SIG-M5 (cell line): ENCODE measurements around the gene GZMM.
"Not testable (repeated sequence)": the region's sequence is repeated elsewhere in the genome, so short reads cannot be mapped to it uniquely, and the experiment has no call there.

Experiments
- DNase-seq: peaks from one replicate; lab custom pipeline; 2025; lab: John Stamatoyannopoulos, UW

Gene GZMM

DNA sequence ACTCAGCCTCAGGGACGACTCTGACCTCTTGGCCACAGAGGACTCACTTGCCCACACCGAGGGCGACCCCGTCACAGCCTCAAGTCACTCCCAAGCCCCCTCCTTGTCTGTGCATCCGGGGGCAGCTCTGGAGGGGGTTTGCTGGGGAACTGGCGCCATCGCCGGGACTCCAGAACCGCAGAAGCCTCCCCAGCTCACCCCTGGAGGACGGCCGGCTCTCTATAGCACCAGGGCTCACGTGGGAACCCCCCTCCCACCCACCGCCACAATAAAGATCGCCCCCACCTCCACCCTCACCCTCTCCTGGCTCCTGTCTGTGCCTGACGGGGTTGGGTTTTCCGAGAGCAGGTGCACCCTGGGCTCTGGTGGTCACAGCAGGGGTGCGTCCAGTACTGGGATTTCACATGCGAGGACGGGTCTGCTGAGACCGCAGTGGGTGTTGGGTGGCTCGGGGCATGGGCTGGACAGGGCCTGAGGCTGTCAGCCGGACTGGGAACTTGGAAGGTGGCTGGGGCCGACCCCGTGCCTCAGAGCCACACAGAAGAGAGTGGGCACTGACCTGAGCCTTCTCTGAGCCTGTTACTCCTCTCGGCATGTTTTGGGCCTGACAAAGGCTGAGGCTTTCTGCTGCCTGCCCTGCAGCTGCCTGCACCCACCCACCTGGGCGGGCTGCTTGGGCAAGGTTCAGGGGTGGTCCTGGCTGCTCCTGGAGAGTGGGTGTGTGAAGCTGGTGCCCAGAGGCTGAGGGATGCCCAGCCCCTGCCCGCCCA is 39.5 kb downstream of the GZMM start:
- DNase-seq, result no peak

DNA sequence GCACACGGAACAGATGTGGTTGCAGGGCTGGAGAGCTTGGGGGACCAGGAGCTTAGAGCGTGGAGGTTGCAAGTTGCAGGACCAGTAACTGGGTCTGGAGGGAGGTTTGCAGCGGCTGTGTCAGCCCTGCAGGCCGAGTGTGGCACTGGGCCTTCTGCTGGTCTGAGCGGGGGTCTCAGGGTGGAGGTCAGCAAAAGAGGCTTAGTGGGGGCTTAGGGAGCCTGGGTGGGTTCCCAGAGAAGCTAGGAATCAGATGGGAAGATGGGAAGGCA is 40.1 kb downstream of the GZMM start:
- no peak for DNase-seq

DNA sequence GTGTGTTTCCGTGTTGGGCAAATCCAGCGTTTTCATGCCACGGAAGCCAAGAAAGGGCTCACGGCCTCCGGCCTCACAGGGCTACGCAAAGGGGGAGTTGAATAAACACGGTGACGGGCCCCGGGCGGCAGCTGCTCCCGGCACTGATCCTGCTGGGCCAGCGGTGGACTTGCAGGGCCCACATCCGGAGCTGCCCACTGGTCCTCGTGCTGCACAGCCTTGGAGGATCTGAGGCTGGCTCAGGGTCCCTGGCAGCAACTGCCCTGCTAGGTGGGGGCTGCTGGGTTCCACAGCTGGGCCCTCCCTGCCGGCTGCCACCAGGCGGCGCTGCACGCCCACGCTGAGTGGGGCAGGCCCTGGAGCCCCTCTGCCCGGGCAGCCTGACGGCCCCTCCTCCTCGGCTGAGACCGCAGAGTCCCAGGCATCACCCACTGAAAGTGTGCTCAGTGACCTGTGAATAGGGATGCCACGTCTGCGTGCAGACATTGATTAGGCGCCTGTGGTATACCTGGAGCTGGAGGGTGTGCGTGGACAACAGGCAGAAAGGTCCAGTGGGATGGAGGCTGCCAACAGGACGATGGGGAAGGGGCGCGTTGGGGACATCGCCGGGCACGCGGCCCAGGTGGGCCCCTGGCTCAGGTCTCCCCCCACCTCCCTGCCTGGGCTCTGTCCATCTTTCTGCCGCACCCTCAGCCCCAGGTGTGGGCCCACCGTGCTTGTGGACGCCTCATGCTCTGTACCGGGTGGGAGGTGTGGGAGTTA is 40.6 kb downstream of the GZMM start:
- no peak for DNase-seq

DNA sequence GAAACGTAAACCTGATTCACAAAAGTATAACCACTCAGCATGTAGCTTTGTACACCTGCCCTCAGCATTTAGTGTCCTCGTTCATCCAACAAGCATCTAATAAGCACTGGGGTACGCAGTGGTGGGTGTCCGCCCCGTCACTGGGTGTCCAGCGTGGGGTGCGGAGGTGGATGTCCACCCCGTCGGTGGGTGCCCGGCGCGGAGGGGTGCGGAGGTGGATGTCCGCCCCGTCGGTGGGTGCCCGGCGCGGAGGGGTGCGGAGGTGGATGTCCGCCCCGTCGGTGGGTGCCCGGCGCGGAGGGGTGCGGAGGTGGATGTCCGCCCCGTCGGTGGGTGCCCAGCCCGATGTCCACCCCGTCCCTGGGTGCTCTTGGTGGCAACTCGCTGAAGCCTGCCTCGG is 41.3 kb downstream of the GZMM start:
- DNase-seq, result not testable (repeated sequence)

DNA sequence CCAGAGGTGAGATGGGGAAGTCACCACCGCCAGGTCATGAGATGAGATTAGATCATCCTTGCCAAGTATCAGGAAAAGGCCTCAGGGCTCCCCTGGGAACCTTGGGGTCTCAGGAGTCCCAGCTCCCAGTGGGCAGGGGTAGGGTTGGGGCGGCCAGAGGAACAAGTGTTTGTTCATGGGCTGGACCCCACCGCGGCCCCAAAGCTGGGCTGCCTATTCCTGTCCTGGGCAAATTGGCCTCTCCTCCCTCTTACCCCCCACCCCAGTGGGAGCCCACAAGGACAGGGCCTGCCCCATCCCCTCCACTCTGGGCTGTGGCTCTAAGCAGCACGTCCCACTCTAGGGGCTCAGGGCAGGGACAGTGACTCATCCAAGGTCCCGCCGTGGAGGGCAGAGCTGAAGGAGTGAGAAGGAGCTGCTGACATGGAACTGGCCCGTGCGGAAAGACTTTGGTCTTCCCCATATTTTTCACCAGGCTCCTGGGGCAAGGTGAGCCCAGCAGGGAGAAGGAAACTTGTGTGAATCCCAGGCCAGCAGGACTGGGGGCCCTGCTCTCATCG is 41.8 kb downstream of the GZMM start:
- DNase-seq, result no peak

DNA sequence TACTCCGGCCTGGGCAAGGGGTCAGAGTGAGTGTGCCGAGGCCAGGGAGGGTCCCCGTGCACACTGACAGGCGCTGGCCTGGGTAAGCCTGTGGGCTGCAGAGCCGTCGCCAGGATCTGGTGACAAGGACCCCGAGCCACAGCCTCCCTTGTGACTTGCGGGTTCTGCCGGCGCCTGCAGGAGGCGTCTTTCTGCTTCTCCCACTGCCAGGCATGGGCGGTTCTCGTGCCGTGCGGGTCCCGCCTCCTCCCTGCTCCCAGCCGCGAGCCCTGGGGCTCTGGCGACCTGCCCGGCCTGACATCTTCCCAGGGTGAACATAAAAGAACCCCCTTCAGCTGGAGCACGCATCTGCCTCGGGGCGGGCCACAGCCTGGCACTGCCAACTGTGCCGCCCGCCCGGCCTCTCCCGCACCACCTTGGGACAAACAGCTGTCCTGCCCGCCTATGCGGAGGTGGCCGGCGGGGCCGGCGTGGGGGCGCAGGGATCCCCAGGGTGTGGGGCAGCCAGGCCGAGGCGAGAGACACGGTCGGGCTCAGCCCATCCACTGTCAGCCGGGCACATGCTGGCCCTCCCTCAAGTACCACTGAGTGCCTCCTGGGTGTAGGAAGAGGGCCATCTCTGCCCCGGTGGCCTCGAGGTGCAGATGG is 44.4 kb downstream of the GZMM start:
- no peak for DNase-seq

DNA sequence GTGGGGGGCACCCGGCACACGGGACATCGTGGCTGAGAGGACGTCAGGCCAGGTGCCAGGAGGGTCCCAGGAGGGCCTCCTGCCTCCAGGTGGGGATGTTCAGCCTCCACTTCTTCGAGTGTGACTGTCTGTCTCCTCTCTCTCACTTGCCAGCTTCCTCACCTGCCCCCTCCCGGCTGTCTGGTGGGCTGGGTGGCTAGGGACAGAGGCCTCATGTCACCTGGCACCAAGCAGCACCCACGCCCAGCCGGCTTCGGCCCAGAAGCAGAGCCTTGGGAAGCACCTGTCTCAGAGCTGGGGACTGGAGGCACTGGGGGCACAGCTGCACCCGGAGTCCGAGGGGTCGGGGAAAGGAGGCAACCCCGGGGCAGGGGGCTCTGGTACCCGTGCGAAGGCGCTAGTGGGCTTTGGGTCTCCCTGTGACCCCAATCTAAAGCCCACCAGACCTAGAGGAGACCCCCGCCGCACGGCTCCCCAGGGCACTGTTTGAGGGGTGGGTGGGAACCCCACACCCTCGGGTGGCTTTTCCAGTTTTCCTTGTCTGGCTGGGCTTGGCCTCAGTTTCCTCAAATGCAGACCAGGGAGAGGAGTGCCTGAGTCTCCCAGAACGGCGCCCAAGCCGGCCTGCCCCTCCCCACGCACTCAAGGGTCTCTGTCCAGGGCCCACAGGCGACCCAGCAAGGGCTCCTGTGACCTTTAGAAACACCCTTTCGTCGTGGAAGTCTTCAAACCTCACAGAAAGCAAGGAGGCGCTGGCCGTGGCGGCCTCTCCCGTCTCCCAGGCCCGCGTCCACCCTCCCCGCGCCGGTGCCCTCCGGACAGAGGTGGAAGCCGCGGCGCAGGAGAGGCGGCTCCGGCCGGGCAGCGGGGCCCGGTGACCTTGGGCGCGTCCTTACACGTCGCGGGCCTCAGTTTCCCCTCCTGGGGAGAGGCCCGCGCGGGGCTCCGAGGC is 45.2 kb downstream of the GZMM start:
- no peak for DNase-seq

DNA sequence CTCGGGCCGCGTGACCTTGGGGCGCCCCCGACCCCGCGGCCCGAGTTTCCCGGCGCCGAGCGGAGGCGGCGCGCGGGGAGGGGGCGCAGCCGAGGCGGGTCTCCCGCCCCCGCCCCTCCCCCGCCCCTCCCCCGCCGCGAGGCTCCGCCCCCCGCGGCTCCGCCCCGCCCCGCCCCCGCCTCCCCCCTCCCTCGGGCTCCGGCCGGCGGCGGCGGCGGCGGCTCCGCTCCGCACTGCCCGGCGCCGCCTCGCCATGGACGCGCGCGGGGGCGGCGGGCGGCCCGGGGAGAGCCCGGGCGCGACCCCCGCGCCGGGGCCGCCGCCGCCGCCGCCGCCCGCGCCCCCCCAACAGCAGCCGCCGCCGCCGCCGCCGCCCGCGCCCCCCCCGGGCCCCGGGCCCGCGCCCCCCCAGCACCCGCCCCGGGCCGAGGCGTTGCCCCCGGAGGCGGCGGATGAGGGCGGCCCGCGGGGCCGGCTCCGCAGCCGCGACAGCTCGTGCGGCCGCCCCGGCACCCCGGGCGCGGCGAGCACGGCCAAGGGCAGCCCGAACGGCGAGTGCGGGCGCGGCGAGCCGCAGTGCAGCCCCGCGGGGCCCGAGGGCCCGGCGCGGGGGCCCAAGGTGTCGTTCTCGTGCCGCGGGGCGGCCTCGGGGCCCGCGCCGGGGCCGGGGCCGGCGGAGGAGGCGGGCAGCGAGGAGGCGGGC is 46.0 kb downstream of the GZMM start, which contains the start of gene HCN2:
Gene HCN2, plus strand, starts transcription at position 189 of the 703 bp plus-strand sequence. Its CDS starts 65 bp downstream, at position 254.
- DNase-seq, result no peak

DNA sequence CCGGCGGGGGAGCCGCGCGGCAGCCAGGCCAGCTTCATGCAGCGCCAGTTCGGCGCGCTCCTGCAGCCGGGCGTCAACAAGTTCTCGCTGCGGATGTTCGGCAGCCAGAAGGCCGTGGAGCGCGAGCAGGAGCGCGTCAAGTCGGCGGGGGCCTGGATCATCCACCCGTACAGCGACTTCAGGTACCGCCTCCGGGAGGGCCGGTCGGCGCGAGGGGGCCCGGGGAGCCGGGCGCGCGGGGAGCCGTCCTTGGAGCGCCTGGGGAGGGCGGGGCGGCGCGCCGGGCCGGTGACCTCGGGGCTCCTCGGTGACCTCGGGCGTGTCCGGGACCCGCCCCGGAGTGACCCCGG is 46.5 kb downstream of the GZMM start:
- DNase-seq, result no peak

DNA sequence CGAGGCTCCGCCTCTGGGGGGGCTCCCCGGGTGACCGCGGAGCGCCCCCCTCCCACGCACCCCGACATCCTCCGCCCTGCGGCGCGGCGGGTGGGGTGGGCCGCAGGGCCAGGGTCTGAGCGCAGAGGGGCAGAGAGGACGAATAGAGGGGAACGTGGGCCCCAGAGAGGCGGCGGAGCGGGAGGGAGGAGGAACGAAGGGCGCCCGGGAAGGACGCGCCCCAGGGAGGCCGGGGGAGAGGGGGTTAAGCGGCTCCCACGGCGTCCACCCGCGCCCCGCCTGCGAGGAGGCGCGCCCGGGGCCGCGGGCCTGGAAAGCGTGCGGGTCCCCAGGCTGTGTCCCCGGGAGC is 46.9 kb downstream of the GZMM start:
- DNase-seq, result no peak

DNA sequence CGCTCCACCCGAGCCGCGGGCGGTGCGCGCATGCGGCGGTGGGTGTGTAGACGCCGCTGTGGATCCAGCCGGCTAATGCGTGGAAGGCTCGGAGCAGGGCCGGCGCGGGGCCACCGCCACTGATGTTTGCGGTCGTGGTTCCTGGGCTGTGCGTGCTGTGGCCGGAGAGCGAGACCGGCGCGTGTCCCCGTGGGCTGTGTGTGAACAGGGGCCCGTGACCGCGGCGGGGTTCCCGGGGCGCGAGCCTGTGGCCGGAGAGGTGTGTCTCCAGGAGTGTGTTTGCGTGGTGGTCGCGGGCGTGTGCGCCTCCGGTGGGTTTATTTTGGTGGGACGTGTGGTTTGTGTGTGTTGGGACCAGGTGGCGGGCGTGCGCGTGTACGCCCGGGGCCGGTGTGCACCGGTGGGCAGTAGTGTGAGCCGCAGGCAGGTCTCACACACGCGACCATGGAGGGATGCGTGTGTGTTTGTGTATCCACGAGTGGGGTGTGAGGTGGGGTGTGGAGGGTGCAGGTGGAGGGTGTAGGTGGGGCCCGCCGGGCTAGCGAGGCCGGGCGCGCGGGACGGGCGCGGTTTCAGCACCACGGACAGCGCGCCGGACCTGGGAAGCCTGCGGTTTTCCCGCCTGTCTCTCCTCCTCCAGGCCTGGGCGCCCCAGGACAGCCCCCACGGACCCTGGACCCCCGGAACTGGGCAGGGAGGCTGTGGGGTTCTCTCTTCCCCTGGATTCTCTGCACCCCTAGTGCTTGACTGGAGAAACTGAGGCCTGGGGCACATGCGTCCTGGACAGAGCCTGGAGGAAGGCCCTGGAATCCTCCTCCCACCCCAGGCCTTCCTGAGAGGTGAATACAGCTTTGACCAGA is 47.5 kb downstream of the GZMM start:
- DNase-seq, result no peak

DNA sequence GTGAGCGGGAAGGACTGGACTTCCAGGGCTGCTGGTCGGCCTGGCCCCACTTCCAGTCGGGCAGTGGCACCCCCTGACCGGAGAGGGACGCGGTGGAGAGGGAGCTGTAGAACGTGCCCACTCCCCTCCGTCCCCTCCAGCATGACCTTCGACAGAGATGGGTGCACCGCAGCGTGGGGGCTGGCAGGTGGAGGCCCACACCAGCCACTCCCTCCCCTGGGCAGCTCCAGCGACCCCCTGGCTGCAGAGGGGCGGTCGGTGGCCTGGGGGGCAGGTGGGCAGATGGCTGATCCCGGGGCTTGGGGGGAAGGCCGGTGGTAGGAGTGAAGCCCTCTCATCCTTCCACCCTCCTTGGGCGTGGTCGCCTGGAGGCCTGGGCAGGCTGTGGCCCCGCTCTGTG is 48.2 kb downstream of the GZMM start:
- DNase-seq, result no peak

DNA sequence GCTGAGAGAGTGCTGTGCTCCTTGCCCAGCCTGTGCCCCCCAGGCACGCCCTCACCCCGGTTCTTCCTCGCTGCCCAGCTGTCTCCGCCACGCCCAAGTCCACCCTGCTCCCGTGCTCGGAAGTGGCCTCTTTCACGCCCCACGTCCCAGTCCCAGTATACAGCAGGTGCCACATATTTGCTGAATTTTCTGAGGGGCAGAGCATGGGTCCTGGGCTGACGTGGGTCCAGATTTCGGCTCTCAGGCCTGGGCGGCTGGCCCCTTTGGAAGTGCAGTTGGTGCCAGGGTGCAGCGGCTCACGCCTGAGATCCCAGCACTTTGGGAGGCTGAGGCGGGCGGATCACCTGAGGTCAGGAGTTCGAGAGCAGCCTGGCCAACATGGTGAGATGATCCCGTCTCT is 49.2 kb downstream of the GZMM start:
- no peak for DNase-seq

DNA sequence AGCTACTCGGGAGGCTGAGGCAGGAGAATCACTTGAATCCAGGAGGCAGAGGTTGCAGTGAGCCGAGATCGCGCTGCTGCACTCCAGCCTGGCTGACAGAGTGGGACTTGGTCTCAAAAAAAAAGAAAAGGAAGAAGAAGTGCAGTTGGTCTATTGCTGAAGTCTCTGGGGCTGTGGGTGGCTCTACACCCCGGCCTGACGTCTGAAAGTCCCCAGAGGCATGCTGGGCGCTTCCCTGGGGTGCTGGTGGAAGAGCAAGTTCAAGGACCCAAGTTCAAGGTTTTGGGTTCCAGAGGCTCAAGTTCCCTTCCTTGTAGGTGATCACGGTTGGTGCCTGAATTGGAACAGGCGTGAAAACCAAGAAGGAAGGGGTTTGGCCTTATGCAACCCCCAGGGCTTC is 49.7 kb downstream of the GZMM start:
- no peak for DNase-seq

DNA sequence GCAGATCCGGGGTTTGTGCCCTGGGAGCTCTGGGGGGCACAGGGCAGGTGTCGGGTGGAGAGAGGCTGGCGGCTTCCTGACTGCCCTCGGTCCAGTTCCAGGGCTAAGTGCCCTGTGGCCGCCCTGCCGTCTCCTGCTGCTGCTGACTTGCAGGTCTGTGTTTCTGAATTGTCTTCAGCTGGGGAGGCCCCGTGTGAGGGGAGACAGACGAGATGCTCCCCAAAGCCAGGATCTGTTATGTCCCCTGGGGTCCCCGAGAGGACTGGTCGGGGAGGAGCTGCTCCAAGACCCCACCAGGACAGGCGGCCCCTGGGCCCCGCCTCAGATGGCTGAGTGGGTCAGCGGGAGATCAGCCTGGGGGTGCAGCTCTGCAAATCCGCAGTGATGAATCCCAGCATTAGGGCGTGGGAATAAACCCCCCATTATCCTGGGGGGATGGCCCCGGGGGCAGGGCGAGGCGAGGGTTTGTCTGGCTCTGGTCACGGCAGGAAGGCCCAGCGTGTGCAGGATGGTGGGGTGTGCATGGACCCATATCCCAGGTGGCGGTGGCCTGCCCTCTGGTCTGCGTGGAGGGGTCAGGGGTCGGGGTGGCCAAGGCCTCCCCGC is 50.5 kb downstream of the GZMM start:
- no peak for DNase-seq

DNA sequence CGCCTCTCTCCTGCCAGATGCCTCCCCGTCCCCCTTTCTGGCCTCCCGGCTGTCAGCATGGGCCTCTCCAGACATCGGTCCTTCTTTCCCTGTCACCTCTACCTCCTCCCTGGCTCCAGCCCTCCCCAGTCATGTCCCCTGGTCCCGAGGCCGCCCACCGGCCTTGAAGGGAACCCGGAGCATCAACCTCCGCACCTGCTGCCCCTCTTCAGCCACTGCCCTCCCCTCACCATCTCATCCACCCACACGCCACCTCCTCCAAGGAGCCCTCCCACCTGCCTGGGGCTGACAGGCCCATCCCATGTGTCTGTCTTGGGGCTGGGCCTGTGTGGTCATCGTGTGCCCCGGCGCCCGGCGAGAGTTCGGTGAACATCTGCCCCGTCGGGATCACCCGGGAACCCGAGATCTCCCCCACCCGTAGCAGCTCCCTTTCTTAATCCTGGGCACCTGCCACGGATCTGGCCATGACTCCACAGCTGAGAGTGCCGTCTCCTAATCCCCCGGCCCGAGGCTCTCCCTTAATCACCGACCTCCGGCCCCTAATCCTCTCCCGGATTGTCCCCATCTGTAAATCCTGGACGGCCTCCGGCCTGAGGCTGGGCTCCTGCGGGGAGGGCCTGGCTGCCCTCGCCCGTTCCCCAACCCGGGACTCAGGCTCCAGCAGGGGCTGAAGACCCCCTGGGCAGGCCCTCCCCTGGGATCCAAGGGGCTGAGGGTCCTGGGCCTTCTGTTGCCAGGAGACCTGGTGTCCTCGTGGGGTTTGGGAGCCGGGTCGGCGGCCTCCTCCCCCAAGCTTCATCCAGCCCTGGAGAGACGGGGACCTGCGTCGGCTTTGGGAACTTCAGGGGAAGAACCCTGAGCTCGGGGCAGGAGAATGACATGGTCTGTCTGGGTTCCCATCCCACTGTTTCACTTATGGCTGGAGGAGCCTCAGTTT is 51.7 kb downstream of the GZMM start:
- no peak for DNase-seq

DNA sequence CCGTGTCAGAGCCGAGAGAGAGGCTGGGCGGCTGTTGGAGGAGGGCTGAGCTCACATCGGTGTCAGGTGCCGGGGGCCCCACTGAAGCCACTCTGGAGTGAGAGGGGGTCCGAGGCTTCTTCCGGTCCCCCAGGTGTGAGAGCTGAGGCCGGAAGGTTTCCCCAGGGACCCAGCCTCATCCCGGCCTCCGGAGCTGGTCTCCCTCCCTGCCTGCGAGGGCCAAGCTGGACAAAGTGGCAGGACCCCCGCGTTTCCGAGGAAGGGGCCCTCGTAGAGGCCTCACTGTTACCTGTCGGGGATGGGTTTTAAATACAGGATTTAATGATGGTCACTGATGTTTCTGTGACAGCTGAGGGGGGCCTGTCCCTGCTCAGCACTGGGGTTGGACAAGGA is 52.4 kb downstream of the GZMM start:
- DNase-seq, result no peak

DNA sequence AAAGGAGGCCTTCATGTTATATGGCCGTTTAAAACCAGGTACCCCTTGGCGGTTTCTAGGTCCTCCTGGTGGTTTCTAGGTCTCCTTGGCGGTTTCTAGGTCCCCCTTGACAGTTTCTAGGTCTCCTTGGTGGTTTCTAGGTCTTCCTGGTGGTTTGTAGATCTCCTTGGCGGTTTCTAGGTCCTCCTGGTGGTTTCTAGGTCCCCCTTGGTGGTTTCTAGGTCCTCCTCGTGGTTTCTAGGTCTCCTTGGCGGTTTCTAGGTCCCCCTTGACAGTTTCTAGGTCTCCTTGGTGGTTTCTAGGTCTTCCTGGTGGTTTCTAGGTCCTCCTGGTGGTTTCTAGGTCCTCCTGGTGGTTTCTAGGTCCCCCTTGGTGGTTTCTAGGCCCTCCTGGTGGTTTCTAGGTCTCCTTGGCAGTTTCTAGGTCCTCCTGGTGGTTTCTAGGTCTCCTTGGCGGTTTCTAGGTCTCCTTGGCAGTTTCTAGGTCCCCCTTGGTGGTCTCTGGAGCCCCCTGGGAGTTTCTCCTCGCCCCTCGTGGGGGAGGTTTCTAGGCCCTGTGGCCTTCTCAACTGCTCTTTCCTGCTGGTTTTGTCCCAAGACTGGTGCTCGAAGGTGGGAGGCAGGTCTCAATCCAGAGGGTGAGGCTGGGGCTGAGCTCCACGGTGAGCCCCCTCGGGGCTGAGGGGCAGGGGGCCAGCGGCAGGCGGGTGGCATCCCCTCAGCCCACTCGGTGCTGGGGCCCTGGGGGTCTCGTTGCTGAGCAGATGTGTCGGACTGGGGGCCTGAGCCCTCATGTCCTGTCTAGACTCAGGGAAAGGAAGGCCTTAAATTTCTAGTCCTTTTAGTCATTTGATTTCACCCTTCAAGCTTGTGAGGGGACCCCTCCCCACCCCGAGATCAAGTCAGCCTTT is 53.8 kb downstream of the GZMM start:
- no peak for DNase-seq
